ENCODE results near the gene CEND1.

The CEND1 gene

GRCh38 chr11:790721-791564 is 1.1 kb upstream of the CEND1 start:
- H3K4me3 ChIP-seq (ENCODE audit: low read depth, low read length) = no peak overlapping the region
- DNase-seq (ENCODE audit: low read depth) = no peak
- no peak for TF ChIP-seq CTCF (IDR thresholded peaks at IDR 0.05; ENCODE audit: insufficient read depth, low read depth, low read length, missing control alignments)

DNA sequence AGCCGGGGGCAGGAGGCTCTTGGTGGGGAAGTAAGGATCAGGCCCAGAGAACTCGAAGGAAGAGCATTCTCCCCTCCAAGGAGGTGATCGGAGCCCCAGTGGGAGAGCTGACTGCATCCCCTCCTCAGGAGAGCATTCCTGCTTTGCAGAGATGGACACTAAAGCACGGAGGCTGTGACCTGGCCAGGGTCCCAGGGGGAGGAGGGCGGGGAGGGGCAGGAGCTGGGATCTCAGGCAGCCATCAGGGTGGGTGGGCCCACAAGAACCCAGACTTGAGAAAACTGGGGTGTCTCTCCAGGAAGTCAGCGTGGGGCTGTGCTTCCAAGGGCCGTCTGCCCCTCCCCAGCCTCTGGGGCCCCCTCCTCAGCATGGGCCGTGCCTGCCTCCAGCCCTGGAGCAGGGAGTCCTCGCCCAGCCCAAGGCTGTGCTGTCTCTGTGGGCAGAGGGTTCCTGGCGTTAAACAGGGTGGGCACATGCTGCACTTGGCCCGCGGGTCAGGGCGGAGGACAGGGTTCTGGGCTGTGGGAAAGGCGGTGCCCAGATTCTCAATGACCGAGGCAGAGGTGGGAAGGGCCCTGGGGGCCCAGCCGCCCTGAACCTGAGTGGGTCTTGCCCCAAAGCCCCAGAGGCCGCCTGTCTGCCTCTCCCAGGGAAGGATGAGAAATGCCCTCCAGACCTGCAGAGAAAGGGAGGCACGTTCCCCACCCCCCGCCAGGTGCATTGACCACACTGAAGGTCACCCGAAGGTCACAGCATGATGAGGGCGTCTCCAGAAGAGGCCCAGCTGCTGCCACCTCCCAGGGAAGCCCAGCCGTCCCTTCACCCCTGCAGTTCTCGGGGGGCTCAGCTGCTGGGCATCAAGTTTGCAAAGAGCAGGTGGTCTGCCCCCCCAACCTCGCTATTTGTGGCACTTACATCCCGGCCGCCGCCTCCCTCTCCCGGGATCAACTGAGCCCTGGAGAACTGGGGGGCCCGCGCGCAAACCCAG is 643 bp downstream of the CEND1 start:
- peak; percentile 65 for DNase-seq (ENCODE audit: low read depth)
- no peak for TF ChIP-seq CTCF (IDR thresholded peaks at IDR 0.05; ENCODE audit: insufficient read depth, low read depth, low read length, missing control alignments)
- H3K4me3 ChIP-seq (ENCODE audit: low read depth, low read length) = peak overlapping the region; percentile 44

DNA sequence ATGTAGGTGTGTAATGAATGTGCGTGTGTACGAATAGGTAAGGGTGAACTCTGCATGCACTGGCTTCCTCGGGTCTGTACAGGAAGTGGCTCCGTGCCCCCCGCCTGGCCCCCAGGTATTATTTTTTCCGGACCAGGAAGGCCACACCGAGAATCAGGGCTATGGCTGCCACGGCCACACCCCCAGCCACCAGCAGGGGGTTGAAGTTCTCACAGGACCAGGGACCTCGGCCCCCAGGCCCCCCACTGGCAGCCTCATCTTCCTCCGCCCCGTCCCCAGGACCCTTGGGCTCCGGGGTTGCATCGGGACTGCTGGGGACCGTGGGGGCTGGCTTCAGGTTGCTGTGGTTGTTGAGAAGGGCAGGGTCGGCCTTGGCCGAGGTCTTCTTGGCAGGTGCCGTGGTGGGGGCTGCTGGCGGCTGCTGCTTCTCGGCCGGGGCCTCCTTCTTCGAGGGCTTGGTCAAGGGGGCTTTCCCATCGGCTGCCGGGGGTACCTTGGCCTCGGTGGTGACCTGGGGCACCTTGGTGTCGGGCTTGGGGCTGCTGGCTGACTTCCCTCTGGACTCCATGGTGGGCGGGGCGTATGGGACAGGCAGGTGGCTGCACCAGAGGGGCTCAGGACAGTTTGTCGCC is 1.8 kb downstream of the CEND1 start:
- DNase-seq (ENCODE audit: low read depth) = no peak
- peak; percentile 9 for TF ChIP-seq CTCF (IDR thresholded peaks at IDR 0.05; ENCODE audit: insufficient read depth, low read depth, low read length, missing control alignments)
- no peak overlapping the region for H3K4me3 ChIP-seq (ENCODE audit: low read depth, low read length)

DNA sequence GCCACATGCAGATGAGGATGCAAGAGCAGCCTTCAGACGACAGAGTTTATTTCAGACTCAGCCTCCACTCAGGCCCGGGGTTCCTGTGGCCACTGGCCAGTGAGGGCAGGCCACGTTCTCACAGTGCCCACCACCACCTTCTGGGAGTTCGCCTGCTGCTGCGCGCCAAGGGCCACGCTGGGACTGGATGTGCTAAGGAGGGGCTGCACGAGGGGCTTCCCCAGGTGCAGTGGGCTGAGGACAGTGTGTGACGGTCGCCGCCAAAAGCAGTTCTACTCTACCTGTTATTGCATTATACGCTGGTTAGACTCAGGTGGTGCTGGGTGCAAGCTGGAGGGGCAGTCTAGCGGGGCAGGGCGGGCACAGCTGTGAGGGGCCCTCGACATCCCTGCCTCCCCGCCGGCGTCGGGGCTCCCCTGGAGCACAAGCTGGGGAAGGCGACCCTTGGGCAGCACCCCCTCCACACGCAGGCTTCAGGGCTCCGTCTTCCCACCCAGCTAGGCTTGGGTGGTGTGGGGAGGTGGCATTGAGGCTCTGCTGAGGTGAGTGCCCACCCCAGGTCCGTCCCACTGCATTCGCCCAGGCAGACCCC is 2.7 kb downstream of the CEND1 start:
- DNase-seq (ENCODE audit: low read depth) = no peak
- TF ChIP-seq CTCF (IDR thresholded peaks at IDR 0.05; ENCODE audit: insufficient read depth, low read depth, low read length, missing control alignments) = no peak
- no peak overlapping the region for H3K4me3 ChIP-seq (ENCODE audit: low read depth, low read length)

- no peak for DNase-seq (ENCODE audit: low read depth)
- no peak overlapping the region for H3K4me3 ChIP-seq (ENCODE audit: low read depth, low read length)
- no peak for TF ChIP-seq CTCF (IDR thresholded peaks at IDR 0.05; ENCODE audit: insufficient read depth, low read depth, low read length, missing control alignments)
Measured at GRCh38 chr11:786235-787083, 3.4 kb downstream of the CEND1 start.

Data from GM12865 (cell line).